CD4-positive, alpha-beta T cell treated with Interleukin-15 for 4 hours (primary cell): Measurements from ENCODE around the gene ZBTB24.
"Not testable (repeated sequence)": the region's sequence is repeated elsewhere in the genome, so short reads cannot be mapped to it uniquely, and the experiment has no call there.

Experiments
- DNase-seq: peaks from one replicate; pipeline ENCODE4 v3.0.0-alpha.2; 2020; ENCODE audit warnings: low spot score

ZBTB24 gene

DNA sequence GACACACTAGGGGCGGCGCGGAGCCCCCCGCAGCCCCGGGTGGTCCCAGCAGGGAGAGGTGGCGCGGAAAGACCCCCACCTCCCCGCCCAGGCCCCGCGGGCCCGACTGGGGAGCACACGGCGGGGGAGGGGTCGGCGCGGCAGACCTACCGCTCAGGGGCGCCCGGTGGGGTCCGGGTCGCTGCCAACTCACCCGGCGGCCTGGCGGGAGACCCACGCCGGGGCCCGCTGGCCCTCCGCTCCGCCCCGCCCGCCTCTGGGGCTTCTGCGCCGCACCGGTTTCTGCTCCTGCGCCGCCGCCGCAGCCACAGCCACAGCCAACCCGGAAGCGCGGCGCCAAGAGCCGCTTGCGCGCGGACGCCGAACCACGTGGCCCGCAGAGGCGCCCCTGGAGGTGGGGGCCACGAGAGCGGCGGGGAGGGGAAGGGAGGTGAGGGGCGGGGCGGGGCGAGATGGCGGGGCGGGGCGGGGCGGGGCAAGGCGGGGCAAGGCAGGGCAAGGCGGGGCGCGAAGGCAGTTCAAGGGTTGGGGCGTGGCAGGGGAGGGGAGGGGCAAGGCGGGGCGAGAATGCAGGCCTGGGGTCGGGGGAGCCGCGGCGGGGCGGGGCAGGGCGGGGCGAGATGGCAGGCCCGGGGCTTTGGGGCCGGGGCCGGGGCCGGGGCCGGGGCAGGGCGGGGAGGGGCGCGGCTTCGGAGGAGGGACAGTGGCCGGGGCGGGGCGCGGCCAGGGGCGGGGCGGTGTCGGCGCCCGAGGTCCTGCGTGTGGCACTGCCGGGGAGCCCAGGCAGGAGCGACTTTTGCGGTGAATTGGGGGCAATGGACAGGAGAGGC, at the start of gene ZBTB24:
Gene ZBTB24, minus strand, starts transcription at position 315 of the 830 bp plus-strand sequence. CDS start 1,193 bp downstream, outside the sequence.
- DNase-seq, result peak; percentile 87

GRCh38 chr6:109531446-109531845, 48.4 kb upstream of the ZBTB24 start:
- DNase-seq, result no peak

DNA sequence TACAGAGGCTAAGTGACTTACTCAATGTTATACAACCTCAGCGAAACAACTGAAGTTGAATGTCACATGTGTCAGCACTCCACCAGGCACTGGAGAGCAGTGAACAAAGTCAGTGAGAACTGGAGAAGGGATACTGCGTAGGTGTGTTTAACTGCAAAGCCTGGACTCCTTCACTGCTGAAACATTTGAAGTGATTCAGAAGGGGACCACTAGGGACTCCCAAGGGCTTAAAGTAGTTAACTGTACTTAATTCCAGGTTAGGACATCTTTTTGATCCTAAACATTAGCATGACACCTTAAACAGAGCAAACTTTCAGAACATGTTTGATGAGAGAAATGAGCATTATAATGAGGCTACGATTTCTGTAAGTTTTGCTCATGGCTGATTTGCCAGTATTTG, 45.0 kb upstream of the ZBTB24 start:
- no peak for DNase-seq

DNA sequence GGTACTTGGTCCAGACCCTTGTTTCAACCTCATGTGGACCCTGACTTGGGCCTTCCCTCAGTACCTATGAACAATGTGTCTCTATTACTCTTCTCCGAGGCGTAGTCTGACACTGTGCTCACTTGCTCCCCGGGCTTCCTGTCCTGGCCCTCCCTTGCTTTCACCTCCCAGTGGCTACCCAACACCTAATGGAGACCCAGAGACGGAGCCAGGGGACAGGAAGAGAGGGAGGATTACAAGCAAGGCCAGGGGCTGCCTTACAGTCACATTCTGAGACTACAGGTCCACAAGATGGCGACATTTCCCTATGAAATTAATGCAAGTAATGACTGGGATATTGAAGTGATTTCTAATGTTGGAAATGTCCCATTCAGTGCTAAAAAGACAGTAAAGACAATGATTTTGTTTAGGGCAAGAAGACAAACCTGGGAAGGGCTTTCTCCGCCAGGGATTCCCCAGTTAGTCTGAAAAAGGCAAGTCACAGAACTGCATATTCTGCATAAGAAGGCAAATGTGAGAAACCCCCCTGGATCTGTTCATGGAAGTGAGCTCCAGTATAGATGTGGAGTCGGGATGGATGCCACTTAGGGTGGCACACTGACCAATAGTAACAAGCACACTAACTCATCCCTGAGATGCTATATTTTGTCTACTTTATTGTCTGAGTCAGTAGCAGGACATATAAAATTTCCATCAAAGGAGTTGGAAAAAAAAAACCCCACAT, 44.0 kb upstream of the ZBTB24 start:
- DNase-seq, result peak; percentile 68

- DNase-seq, result no peak
These were observed 41.1 kb upstream of the ZBTB24 start for GRCh38 chr6:109524129-109524528.

DNA sequence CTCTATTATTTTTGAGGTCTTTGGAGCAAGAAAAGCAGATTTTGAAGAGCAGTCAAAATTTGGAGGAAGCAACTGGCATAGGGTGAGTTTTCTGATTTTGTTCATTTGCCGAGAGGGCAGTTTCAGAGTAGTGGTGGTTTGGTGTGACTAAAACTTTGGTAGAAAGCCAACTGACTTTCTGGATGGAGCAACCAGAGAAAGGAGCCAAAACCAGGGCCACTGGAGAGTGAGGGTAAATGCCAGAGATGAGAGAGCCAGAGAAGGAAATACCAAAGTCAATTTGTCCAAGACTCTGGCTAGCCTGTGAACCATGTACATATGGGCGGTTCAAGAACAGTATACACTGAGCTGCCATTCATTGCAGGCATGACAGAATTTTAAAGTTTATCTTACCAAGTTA, 40.5 kb upstream of the ZBTB24 start:
- no peak for DNase-seq

- DNase-seq, result no peak
These were observed 38.1 kb upstream of the ZBTB24 start for GRCh38 chr6:109521080-109521479.

DNA sequence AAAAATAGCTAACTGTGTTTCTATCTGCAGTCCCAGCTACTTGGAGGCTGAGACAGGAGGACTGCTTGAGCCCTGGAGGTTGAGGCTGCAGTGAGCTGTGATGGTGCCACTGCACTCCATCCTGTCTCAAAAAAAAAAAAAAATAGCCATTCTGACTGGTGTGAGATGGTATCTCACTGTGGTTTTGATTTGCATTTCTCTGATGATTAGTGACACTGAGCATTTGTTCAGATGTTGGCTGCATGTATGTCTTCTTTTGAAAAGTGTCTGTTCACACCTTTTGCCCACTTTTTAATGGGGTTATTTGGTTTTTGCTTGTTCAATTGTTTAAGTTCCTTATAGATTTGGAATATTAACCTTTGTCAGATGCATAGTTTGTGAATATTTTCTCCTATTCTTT, 36.6 kb upstream of the ZBTB24 start:
- DNase-seq, result not testable (repeated sequence)

DNA sequence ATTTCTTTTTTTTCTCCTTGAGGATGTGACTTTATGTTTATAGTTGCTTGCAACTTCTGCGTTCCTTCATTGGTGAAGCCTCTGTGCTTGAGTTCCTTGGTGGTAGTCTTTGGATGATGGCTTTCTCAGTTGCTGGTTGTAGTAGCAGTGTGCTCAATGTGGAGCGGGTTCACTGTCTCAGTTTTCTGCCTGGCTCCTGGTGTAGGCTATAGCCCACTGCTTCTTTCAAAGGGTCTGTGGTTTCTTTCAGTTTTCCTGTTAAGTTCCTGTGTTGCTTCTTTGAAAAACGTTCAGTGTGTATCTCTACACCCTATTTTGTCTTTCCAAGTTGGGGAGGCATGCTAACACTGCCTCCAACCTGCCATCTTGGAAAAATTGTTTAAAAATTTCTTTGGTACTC, 33.9 kb upstream of the ZBTB24 start:
- no peak for DNase-seq

- peak; percentile 24 for DNase-seq
These were observed 32.9 kb upstream of the ZBTB24 start for GRCh38 chr6:109515781-109516409.

DNA sequence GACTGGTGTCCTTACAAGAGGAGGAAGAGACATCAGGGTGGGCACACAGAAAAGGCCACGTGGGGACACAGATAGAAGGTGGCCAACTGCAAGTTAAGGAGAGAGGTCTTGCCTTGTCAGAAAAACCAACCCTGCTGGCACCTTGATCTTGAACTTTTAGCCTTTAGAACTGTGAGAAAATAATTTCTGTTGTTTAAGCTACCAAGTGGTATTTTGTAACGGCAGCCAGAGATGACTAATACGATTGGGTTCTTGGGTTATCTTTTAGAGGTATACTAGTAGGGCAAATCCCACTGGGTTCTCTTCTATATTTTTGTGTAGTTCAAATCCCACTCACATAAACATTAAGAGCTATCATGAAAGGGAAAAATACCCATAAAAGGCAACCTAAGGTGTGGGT, 31.9 kb upstream of the ZBTB24 start:
- DNase-seq, result no peak

DNA sequence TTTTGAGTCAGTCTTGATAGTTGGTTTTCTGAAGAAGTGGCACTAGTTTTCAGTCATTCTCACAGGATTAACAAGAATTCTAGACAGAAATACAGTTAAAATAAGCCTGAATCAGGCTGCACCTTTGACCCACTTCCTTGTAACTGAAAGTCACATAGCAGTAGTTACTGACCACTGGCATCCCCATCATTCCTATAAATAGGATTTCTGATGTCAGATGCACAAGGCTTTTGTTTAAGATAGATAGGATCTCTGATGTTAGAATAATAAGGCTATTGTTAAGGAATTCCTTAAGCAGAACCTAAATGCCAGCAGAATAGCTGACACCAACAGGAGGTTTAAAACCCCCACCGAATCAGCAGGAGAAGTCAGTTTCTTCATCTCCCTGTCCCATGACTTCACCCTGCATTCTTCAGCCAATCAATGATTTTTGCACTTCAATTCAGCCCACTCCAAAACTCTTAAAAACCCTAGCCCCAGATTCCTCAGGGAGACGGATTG, 30.6 kb upstream of the ZBTB24 start:
- no peak for DNase-seq

GRCh38 chr6:109512271-109512817, 29.3 kb upstream of the ZBTB24 start:
- no peak for DNase-seq

GRCh38 chr6:109511832-109512231, 28.8 kb upstream of the ZBTB24 start:
- DNase-seq, result no peak

GRCh38 chr6:109510358-109510757, 27.3 kb upstream of the ZBTB24 start:
- no peak for DNase-seq

- DNase-seq, result no peak
These were observed 25.3 kb upstream of the ZBTB24 start for GRCh38 chr6:109508166-109508860.

DNA sequence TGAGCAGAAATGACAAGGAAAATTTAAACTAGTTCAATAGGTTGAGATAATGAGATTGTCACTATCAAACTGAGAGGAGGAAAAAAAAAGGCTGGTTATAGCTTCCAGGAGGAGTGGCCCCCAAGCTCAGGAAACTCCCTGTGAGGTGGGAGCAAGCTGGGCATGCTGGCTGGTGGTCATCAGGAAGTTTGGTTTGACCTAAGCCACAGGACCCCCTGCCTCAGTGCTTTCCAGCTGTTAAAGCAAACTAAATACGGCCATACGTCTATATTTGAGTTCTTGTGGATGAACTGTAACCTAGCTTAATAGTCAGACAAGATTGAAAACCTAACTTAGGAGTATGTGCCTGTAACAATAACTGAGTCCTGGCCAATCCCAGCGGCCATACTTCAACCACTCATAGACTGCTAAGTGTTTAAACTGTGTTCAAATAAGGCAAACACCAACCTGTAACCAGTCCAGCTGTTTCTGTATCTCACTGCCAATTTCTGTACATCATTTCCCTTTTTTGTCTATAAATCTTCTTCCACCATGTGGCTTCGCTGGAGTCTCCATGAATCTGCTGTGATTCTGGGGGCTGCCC, 24.6 kb upstream of the ZBTB24 start:
- no peak for DNase-seq

DNA sequence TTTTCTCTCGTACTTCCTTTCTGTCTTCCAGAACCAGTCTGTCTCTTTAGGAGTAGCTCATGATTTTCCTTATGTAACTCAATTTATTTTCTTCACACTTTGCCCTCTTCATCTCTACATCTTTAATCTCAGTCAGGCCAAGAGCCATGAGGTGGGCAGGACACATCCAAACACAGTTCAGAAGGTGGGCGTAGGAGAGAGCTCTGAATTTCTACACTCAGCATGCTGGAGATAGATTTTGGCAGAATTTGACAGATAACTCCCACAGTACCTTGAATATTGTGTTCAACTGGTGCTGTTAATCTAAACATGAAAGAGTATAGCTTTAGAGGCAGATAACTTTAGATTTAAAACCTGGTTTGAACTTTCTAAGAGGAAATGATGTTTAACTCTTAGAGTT, 23.8 kb upstream of the ZBTB24 start:
- no peak for DNase-seq

DNA sequence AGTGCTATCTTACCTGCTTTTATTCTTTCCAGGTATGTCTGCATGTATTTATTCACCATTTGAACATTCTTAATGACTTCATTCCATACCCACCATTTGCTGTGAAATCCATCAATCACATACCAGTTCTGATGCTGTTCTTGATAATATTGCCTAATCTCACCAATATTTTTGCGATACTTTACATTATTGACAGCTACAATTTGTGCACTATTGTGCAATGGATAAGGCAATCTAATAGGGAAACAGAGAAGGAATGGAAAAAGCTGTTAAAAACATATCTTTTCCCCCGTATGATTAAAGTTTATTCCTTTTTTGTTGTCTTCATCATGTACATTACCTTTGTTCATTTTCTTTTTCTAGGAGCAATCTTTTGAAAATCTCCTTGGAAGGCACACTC, 23.3 kb upstream of the ZBTB24 start:
- DNase-seq, result no peak

- DNase-seq, result no peak
These were observed 20.6 kb upstream of the ZBTB24 start for GRCh38 chr6:109503327-109504224.
